Adrenal gland (tissue), 5 donors: ENCODE measurements around the gene TTC27.

Experiments
- CTCF ChIP-seq, 6 experiments: fragments of 450-650 bp in 4 of 6; fragments of 200-600 bp in 2 of 6; sonication (generic) in 1 of 6; IDR thresholded peaks; 1 replicate in 5 of 6; 2 replicates in 1 of 6; pipeline versions ENCODE4 v1.5.1 to v1.8.0; 2016 to 2021; ENCODE audit warnings: antibody characterized with exemption in 6 of 6, mild to moderate bottlenecking in 2 of 6, moderate library complexity in 1 of 6
- POLR2A ChIP-seq, 2 donors: fragments of 450-650 bp; IDR thresholded peaks; one replicate each; pipeline ENCODE4 v1.6.1; 2017; ENCODE audit warnings: antibody characterized with exemption in 2 of 2, mild to moderate bottlenecking in 2 of 2, moderate library complexity in 1 of 2
- donor health status: DM: no; HTN: no; CAD: no.

- TF ChIP-seq POLR2A (IDR thresholded peaks at IDR 0.05) = no peak
- TF ChIP-seq CTCF (IDR thresholded peaks at IDR 0.05) = no peak
Measured at GRCh38 chr2:32820701-32821100, 192.9 kb downstream of the TTC27 start.
